Right lobe of liver (tissue), 6 donors: ENCODE results near the gene CCDC33. TPM values are rescaled to one million over a fixed set of nuclear protein-coding genes. Genes with fewer than 3 reads are reported as not detected.

Experiments
- ATAC-seq, 4 donors: fragments of 200-7000 bp; cut with Tn5 transposase; one replicate each; pipeline ENCODE4 v1.9.1; 2020; ENCODE audit warnings: mild to moderate bottlenecking in 4 of 4, moderate library complexity in 4 of 4
- DNase-seq, 3 donors: peaks; one replicate each; pipeline ENCODE4 v3.0.0-alpha.2; 2020
- H3K27ac ChIP-seq, 3 donors: fragments of 200-600 bp; one replicate each; pipeline ENCODE4 v1.8.0; 2022
- H3K27me3 ChIP-seq, 2 donors: fragments of 200-600 bp; one replicate each; pipeline ENCODE4 v1.8.0; 2022
- H3K36me3 ChIP-seq, 4 donors: fragments of 200-600 bp; sonication (generic) in 1 of 4; one replicate each; pipeline versions ENCODE4 v1.5.1 to v1.8.0; 2017 to 2022; ENCODE audit warnings: control low read depth in 1 of 4
- H3K4me1 ChIP-seq, 4 donors: fragments of 200-600 bp; sonication (generic) in 1 of 4; one replicate each; pipeline versions ENCODE4 v1.5.1 to v1.8.0; 2017 to 2022; ENCODE audit warnings: control low read depth in 1 of 4
- H3K4me3 ChIP-seq, 3 donors: fragments of 200-600 bp; one replicate each; pipeline ENCODE4 v1.8.0; 2022
- H3K9me3 ChIP-seq, 4 donors: fragments of 200-600 bp; sonication (generic) in 1 of 4; one replicate each; pipeline versions ENCODE4 v1.5.1 to v1.8.0; 2017 to 2022; ENCODE audit warnings: control low read depth in 1 of 4
- CTCF ChIP-seq, 4 donors: fragments of 200-600 bp in 3 of 4; fragments of 450-650 bp in 1 of 4; IDR thresholded peaks; one replicate each; pipeline versions ENCODE4 v1.5.1 to v1.8.0; 2016 to 2022; ENCODE audit warnings: antibody characterized with exemption in 4 of 4, mild to moderate bottlenecking in 2 of 4
- POLR2A ChIP-seq: fragments of 450-650 bp; IDR thresholded peaks from one replicate; pipeline ENCODE4 v1.6.1; 2017; ENCODE audit warnings: antibody characterized with exemption, mild to moderate bottlenecking
- WGBS: methylation state at CpG from one replicate; pipeline ENCODE4 v1.1.6; 2018; ENCODE audit warnings: low coverage, low lambda C conversion rate; ENCODE audit not compliant: insufficient coverage; ENCODE audit errors: missing lambda C conversion rate; 5-methylcytosine and 5-hydroxymethylcytosine counted together
- intact Hi-C, 2 donors: fragments of 100-400 bp; cut with DNase I; formaldehyde crosslinking; loops; one replicate each; pipeline versions ENCODE4 v1.11.2 to v1.14.1; 2022
- total RNA-seq, 6 experiments: library from RNA; depleted of rRNA in 2 of 6; stranded (reverse); fragments of >200 nt in 2 of 6; fragmentation: NEBNext Ultra II Directional in 3 of 6; extraction: Animal tissue kit (Norgen Biotek cat#: 25700) in 3 of 6; gene quantifications; one replicate each; pipeline versions ENCODE4 v1.1.0 to v1.2.4, GENCODE V29; 2016 to 2023
- donor health status: DM: no; HTN: yes; CAD: no.
- donor health status: DM: no; HTN: no; CAD: no.
- donor health status: DM: no; HTN: no; CAD: no.
- donor health status: DM: no; HTN: yes; CAD: no.
- donor health status: DM: no; HTN: yes; CAD: no.

CCDC33 gene
- total RNA-seq, 6 experiments from 2014 or later: not detected

- TF ChIP-seq POLR2A (no peak), CTCF (IDR thresholded peaks at IDR 0.05) (no peak)
- ATAC-seq: no peak
- intact Hi-C loops: no loop called here
- DNase-seq: no peak
- H3K27me3 ChIP-seq: no peaks in the 10 kb centered on the region
- no peaks in the 10 kb centered on the region for H3K36me3 ChIP-seq
- H3K9me3 ChIP-seq: no peaks in the 10 kb centered on the region
- no peak overlapping the region for H3K4me3 ChIP-seq
- H3K27ac ChIP-seq: no peak overlapping the region
- WGBS: 58% methylated on average over 5 of the region's 7 CpGs
- peaks cover 0 to 15% (median 2%) of the 10 kb centered on the region in 4 donors for H3K4me1 ChIP-seq
Measured at GRCh38 chr15:74243431-74243830, 7.3 kb downstream of the CCDC33 start.

GRCh38 chr15:74244822-74245341 lies 8.8 kb downstream of the CCDC33 start:
- Histone ChIP-seq H3K27me3 (no peaks in the 10 kb centered on the region), H3K36me3 (no peaks in the 10 kb centered on the region), H3K27ac (no peak overlapping the region), H3K4me1 (peaks cover 0 to 9% (median 2%) of the 10 kb centered on the region in 4 donors), H3K4me3 (no peak overlapping the region), H3K9me3 (no peaks in the 10 kb centered on the region)
- TF ChIP-seq CTCF (IDR thresholded peaks at IDR 0.05) (no peak), POLR2A (no peak)
- intact Hi-C loops: no loop called here
- WGBS: 41% methylated on average over 4 of the region's 4 CpGs
- ATAC-seq: no peak
- DNase-seq: no peak

- Histone ChIP-seq H3K4me1 (peaks cover 0 to 4% (median 0%) of the 10 kb centered on the region in 4 donors), H3K27ac (no peak overlapping the region), H3K9me3 (no peaks in the 10 kb centered on the region), H3K4me3 (no peak overlapping the region), H3K27me3 (no peaks in the 10 kb centered on the region), H3K36me3 (no peaks in the 10 kb centered on the region)
- WGBS: 3% methylated on average over 14 of the region's 36 CpGs
- DNase-seq: no peak
- no peak for ATAC-seq
- no peak for TF ChIP-seq CTCF (IDR thresholded peaks at IDR 0.05)
- TF ChIP-seq POLR2A: no peak
- intact Hi-C loops: no loop called here
Measured at GRCh38 chr15:74245342-74245931, 9.3 kb downstream of the CCDC33 start.

- TF ChIP-seq CTCF (IDR thresholded peaks at IDR 0.05) (no peak), POLR2A (no peak)
- WGBS: 87% methylated on average over 3 of the region's 6 CpGs
- no peak overlapping the region for H3K27ac ChIP-seq
- peaks cover 0 to 14% (median 4%) of the 10 kb centered on the region in 4 donors for H3K4me1 ChIP-seq
- intact Hi-C loops: no loop called here
- ATAC-seq (no peak), DNase-seq (no peak)
- no peaks in the 10 kb centered on the region for H3K27me3 ChIP-seq
- H3K9me3 ChIP-seq: no peaks in the 10 kb centered on the region
- H3K36me3 ChIP-seq: no peaks in the 10 kb centered on the region
- no peak overlapping the region for H3K4me3 ChIP-seq
Measured at GRCh38 chr15:74250266-74250665, 14.1 kb downstream of the CCDC33 start.
